EH (cell line): Measurements from ENCODE around the gene FBH1.

Experiments
- DNase-seq: peaks from one replicate; pipeline ENCODE4 v3.0.0-alpha.2; 2015; ENCODE audit warnings: low read depth

FBH1 gene

DNA sequence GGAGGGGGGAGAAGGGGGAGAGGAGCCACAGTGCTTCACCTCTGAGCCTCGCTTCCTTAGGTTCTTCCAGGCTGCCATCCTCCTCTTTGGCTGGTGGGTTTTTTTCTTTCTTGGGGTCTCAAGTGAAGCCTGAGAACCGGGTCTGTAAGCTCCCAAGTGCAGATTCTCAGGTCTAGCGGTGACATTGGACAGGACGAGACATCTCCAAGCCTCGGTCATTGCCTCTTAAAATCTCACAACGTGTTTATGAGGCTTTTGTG is 88.1 kb downstream of the FBH1 start:
- DNase-seq = no peak

DNA sequence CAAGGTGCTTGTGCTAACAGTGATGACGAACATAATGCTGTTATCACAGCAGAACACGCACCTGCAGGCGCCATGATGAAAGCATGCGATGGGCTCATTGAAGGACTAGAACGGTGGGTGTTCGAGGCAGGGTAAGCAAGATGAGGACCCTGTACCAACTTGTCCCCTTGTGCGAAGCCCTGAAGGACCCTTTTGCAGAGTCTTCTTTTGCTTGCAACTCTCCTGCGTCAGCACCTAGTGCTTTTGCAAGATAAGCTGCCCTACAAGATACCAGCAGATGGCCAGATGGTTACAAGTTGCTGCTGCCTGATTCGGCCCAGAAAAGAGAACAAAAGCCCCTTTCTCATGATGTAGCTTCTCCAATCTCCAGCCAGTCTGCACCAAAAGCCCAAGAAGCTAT is 91.5 kb downstream of the FBH1 start:
- no peak for DNase-seq

DNA sequence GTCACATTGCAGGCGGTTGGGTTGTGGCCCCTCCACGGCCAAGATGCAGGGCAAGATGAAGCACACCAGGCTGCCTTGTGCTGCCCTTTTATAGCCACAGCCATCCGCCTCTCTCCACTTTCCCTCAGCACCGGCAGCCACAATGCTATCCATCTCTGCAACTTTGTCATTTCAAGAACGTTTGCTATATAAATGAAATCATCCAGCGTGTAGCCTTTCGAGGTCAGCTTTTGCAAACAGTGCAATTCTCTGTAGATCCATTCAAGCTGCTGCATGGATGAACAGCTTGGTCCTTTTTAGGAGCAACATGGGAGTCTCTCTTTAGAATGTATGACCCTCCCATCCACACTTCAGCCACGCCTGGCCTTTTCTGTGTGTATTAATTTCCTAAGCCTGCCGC is 93.7 kb downstream of the FBH1 start:
- no peak for DNase-seq

DNA sequence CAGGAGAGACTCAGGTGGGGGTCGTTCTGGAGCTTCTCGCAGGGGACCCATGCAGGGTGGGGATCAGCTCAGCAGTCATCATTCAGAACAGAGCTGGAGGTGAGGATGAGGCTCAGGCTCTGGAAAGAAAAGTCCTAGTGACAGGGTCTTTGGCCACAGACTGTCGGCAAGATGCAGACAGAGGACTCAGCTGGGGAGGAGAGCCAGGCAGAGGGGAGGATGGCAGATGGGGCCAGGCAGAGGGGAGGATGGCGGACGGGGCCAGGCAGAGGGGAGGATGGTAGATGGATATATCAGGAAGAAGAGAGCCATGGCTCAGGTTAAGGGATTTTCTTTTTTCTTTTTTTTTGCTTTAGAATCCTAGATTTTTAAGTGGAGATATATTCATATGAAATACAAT is 95.0 kb downstream of the FBH1 start:
- DNase-seq = no peak
